LNCaP clone FGC (cell line): ENCODE results near the gene PPIG.
"Not testable (repeated sequence)": the region's sequence is repeated elsewhere in the genome, so short reads cannot be mapped to it uniquely, and the experiment has no call there.

ENCODE experiments used
- DNase-seq: peaks from one replicate; pipeline ENCODE4 v3.0.0-alpha.2; 2011; ENCODE audit warnings: low read depth
- H3K4me3 ChIP-seq: 2 replicates; pipeline ENCODE4 v1.5.1; 2011; ENCODE audit warnings: mild to moderate bottlenecking, low read depth, low read length, control low read depth
- TF ChIP-seq, protein P1 (sequence below): IDR thresholded peaks from 2 replicates; pipeline ENCODE4 v1.5.1; 2012; ENCODE audit warnings: mild to moderate bottlenecking; ENCODE audit not compliant: control insufficient read depth, insufficient read depth; ENCODE audit errors: extremely low read depth

PPIG gene

DNA sequence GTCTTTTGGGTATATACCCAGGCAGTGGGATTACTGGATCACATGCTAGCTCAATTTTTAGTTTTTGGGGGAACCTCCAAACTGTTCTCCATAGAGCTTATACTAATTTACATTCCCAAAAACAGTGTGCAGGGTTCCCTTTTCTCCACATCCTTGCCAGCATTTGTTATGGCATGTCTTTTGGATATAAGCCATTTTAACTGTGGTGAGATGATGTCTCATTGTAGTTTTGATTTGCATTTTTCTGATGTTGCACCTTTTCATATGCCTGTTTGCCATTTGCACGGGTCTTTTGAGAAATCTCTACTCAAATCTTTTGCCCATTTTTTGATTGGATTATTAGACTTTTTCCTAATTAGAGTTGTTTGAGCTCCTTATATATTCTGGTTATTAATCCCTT lies 18.5 kb upstream of the PPIG start:
- H3K4me3 ChIP-seq = no peak overlapping the region
- DNase-seq = peak; percentile 44
- TF ChIP-seq, protein P1, sequence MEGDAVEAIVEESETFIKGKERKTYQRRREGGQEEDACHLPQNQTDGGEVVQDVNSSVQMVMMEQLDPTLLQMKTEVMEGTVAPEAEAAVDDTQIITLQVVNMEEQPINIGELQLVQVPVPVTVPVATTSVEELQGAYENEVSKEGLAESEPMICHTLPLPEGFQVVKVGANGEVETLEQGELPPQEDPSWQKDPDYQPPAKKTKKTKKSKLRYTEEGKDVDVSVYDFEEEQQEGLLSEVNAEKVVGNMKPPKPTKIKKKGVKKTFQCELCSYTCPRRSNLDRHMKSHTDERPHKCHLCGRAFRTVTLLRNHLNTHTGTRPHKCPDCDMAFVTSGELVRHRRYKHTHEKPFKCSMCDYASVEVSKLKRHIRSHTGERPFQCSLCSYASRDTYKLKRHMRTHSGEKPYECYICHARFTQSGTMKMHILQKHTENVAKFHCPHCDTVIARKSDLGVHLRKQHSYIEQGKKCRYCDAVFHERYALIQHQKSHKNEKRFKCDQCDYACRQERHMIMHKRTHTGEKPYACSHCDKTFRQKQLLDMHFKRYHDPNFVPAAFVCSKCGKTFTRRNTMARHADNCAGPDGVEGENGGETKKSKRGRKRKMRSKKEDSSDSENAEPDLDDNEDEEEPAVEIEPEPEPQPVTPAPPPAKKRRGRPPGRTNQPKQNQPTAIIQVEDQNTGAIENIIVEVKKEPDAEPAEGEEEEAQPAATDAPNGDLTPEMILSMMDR = no peak

DNA sequence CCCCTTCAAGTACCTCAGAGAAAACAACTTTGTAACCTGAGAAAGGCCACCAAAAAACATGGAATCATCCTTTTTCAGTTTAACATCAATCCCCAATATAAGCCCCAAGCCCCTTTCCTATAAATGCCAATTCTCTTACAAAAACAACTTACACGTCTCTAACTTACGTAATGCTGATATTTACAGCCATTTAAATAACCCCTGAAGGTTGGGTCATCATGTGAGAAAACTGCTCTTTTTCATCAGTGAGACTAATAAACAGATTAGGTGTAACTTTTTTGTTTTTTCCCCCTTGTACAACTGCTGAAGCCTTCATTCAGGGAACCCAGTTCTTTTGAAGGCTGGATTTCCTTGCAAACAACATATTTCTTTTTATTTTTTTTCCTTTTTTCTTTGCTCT lies 14.2 kb upstream of the PPIG start:
- H3K4me3 ChIP-seq = no peak overlapping the region
- TF ChIP-seq, protein P1 = no peak
- no peak for DNase-seq

GRCh38 chr2:169570752-169571151 lies 13.4 kb upstream of the PPIG start:
- H3K4me3 ChIP-seq, DNase-seq: not testable (repeated sequence)

DNA sequence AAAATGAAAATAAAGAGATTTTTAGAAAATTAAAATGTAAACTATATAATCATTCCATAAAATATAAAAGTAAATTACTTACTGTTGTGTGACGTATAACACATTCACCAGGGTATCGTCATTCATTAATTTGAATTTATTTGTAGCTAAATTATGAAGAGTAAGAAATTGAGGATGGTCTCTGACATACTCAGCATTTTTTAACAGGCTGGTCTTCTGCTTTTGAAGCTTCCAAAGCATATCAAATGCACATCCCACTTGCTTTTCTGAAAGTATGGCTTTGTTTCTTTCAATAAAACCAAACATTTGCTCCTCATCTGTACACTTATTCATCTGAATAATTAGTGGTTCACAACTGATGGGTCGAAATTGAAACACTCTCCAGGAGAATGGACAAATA lies 12.6 kb upstream of the PPIG start:
- DNase-seq = no peak
- TF ChIP-seq, protein P1 = no peak
- no peak overlapping the region for H3K4me3 ChIP-seq

- TF ChIP-seq, protein P1 = no peak
- DNase-seq = no peak
These were observed 12.0 kb upstream of the PPIG start for GRCh38 chr2:169572189-169572588.

GRCh38 chr2:169572821-169573159 lies 11.4 kb upstream of the PPIG start:
- TF ChIP-seq, protein P1 = no peak
- peak overlapping the region; percentile 86 for H3K4me3 ChIP-seq
- no peak for DNase-seq

More at GRCh38 chr2:169572189-169572588, 12.0 kb upstream of the PPIG start:
- no peak overlapping the region for H3K4me3 ChIP-seq

GRCh38 chr2:169573160-169573973 lies 10.8 kb upstream of the PPIG start, which contains the start of gene FASTKD1:
TSS of gene FASTKD1 (minus strand) at chr2:169573865. CDS start at chr2:169572029, 1,836 bp downstream.
- TF ChIP-seq, protein P1 = no peak
- DNase-seq = peak; percentile 72
- H3K4me3 ChIP-seq = peak within 1 kb of the TSS; percentile 86
